IMR-90 (cell line): Measurements from ENCODE around the gene NALCN. TPM values are rescaled to one million over a fixed set of nuclear protein-coding genes. Genes with fewer than 3 reads are reported as not detected.

Experiments
- ATAC-seq: fragments of 200-7000 bp; cut with Tn5 transposase; 2 replicates; pipeline ENCODE4 v1.9.1; 2020; ENCODE audit warnings: low read depth, mild to moderate bottlenecking, moderate library complexity
- BruUV-seq: library from RNA; stranded (reverse); fragments of 400-500 nt; replicated peaks from 2 replicates; lab custom pipeline; 2021; lab: Mats Ljungman, UMichigan
- CTCF ChIA-PET: fragments of 300-600 bp; formaldehyde crosslinking; extraction: SDS; loops from one replicate; lab custom pipeline; 2021; ENCODE audit warnings: antibody characterized with exemption; lab: Yijun Ruan, JAX
- POLR2A ChIA-PET: fragments of 300-600 bp; sonication (Branson Sonifier 250); formaldehyde crosslinking; loops from one replicate; lab custom pipeline; 2022; ENCODE audit warnings: antibody characterized with exemption; ENCODE audit not compliant: unreplicated experiment; lab: Charles Lee
- DNase-seq: peaks from one replicate; pipeline ENCODE4 v3.0.0; 2013
- H2AFZ ChIP-seq: replicated peaks from 2 replicates; pipeline ENCODE3; 2013; ENCODE audit warnings: low read length, mild to moderate bottlenecking; ENCODE audit not compliant: poor library complexity
- H2AK5ac ChIP-seq: 2 replicates; pipeline ENCODE4 v1.6.1; 2013; ENCODE audit warnings: low read depth, low read length, inconsistent platforms
- H2AK9ac ChIP-seq: replicated peaks from 2 replicates; pipeline ENCODE3; 2013; ENCODE audit warnings: mild to moderate bottlenecking, low read depth, low read length, moderate library complexity; ENCODE audit not compliant: poor library complexity
- H2BK120ac ChIP-seq: 2 replicates; pipeline ENCODE4 v1.6.1; 2013; ENCODE audit warnings: low read depth, low read length, inconsistent platforms
- H2BK15ac ChIP-seq: 3 replicates; pipeline ENCODE4 v1.6.1; 2013; ENCODE audit warnings: low read depth, low read length, inconsistent platforms
- H2BK20ac ChIP-seq: 2 replicates; pipeline ENCODE4 v1.6.1; 2013; ENCODE audit warnings: low read depth, mild to moderate bottlenecking, inconsistent platforms, low read length, moderate library complexity
- H2BK5ac ChIP-seq: 2 replicates; pipeline ENCODE4 v1.6.1; 2013; ENCODE audit warnings: mild to moderate bottlenecking, low read depth, low read length, inconsistent platforms; ENCODE audit not compliant: poor library complexity, severe bottlenecking
- H3K14ac ChIP-seq: replicated peaks from 2 replicates; pipeline ENCODE4 v1.6.1; 2013; ENCODE audit warnings: low read depth, low read length, inconsistent platforms
- H3K18ac ChIP-seq: 2 replicates; pipeline ENCODE4 v1.6.1; 2013; ENCODE audit warnings: low read depth, low read length, control low read depth
- H3K23ac ChIP-seq: 2 replicates; pipeline ENCODE4 v1.6.1; 2013; ENCODE audit warnings: low read depth, low read length, inconsistent platforms
- H3K27ac ChIP-seq: 2 replicates; pipeline ENCODE4 v1.5.1; 2013; ENCODE audit warnings: mild to moderate bottlenecking, control low read depth, low read length; ENCODE audit not compliant: insufficient read depth
- H3K27me3 ChIP-seq: 2 replicates; pipeline ENCODE4 v1.6.1; 2013; ENCODE audit warnings: low read length; ENCODE audit not compliant: control insufficient read depth, insufficient read depth
- H3K36me3 ChIP-seq: 2 replicates; pipeline ENCODE4 v1.6.1; 2013; ENCODE audit warnings: low read length, mixed read lengths; ENCODE audit not compliant: control insufficient read depth, insufficient read depth
- H3K4ac ChIP-seq: 2 replicates; pipeline ENCODE4 v1.6.1; 2013; ENCODE audit warnings: low read depth, low read length, inconsistent platforms
- H3K4me1 ChIP-seq: 2 replicates; pipeline ENCODE4 v1.6.1; 2013; ENCODE audit warnings: low read length, mixed read lengths; ENCODE audit not compliant: control insufficient read depth, insufficient read depth
- H3K4me2 ChIP-seq: 2 replicates; pipeline ENCODE4 v1.6.1; 2013; ENCODE audit warnings: low read depth, mild to moderate bottlenecking, control low read depth, low read length, moderate library complexity
- H3K4me3 ChIP-seq: 2 replicates; pipeline ENCODE4 v1.5.1; 2013; ENCODE audit warnings: low read depth, mild to moderate bottlenecking, control low read depth, low read length, moderate library complexity; ENCODE audit not compliant: insufficient read depth
- H3K56ac ChIP-seq: 2 replicates; pipeline ENCODE4 v1.6.1; 2013; ENCODE audit warnings: low read length, inconsistent platforms; ENCODE audit not compliant: insufficient read depth; ENCODE audit errors: extremely low read depth
- H3K79me1 ChIP-seq, 2 experiments: 2 replicates each; pipeline ENCODE4 v1.6.1; 2013; ENCODE audit warnings: low read length in 2 of 2, inconsistent platforms in 1 of 2, low read depth in 1 of 2
- H3K9ac ChIP-seq: 2 replicates; pipeline ENCODE4 v1.6.1; 2013; ENCODE audit warnings: low read depth, low read length, control low read depth
- H3K9me1 ChIP-seq: 2 replicates; pipeline ENCODE4 v1.6.1; 2013; ENCODE audit warnings: low read length, inconsistent platforms; ENCODE audit not compliant: insufficient read depth
- H3K9me3 ChIP-seq: 2 replicates; pipeline ENCODE4 v1.6.1; 2013; ENCODE audit warnings: low read length; ENCODE audit not compliant: control insufficient read depth, insufficient read depth
- H4K20me1 ChIP-seq: 2 replicates; pipeline ENCODE4 v1.6.1; 2013; ENCODE audit warnings: low read length, inconsistent platforms; ENCODE audit not compliant: insufficient read depth
- H4K5ac ChIP-seq: 2 replicates; pipeline ENCODE4 v1.6.1; 2013; ENCODE audit warnings: mild to moderate bottlenecking, low read depth, low read length, control low read depth
- H4K8ac ChIP-seq, 2 experiments: 2 replicates each; pipeline ENCODE4 v1.6.1; 2013; ENCODE audit warnings: low read depth in 2 of 2, low read length in 2 of 2, control low read depth in 1 of 2, inconsistent platforms in 1 of 2
- H4K91ac ChIP-seq: 2 replicates; pipeline ENCODE4 v1.6.1; 2013; ENCODE audit warnings: low read depth, low read length, inconsistent platforms; ENCODE audit not compliant: insufficient read depth
- MAZ ChIP-seq: IDR thresholded peaks from 2 replicates; pipeline ENCODE4 v1.6.1; 2012; ENCODE audit warnings: low read depth, mild to moderate bottlenecking, low read length, improper control_type of control experiment, moderate library complexity, borderline replicate concordance
- POLR2A ChIP-seq: IDR thresholded peaks from 2 replicates; pipeline ENCODE4 v1.6.1; 2012; ENCODE audit warnings: mild to moderate bottlenecking, low read depth, low read length
- WGBS, 2 experiments: methylation state at CpG; one replicate each; pipeline versions ENCODE4 v1.1.5 to v1.1.7; 2013; ENCODE audit warnings: missing lambda C conversion rate in 2 of 2; ENCODE audit not compliant: insufficient read length in 1 of 2; ENCODE audit errors: extremely low coverage in 2 of 2; 5-methylcytosine and 5-hydroxymethylcytosine counted together
- dilution Hi-C: fragments of 300-500 bp; cut with HindIII; formaldehyde crosslinking; loops from one replicate; pipeline ENCODE4 v1.14.3; 2018; ENCODE audit warnings: low sequenced_read_pairs; ENCODE audit not compliant: unreplicated experiment
- in situ Hi-C: fragments of 300-500 bp; cut with MboI; formaldehyde crosslinking; loops from 3 replicates; pipeline ENCODE4 v1.14.3; 2019; ENCODE audit warnings: low sequenced_read_pairs, inconsistent platforms, mixed read lengths
- intact Hi-C: fragments of 100-400 bp; cut with micrococcal nuclease; formaldehyde crosslinking; loops from 2 replicates; pipeline ENCODE4 v1.10.0; 2022
- polyA plus RNA-seq, 3 experiments: library from polyadenylated mRNA; depleted of rRNA; stranded (reverse); fragments of >200 nt; gene quantifications; 2 replicates each; pipeline ENCODE4 v1.2.3, GENCODE V29; 2012; ENCODE audit warnings: low replicate concordance in 1 of 3
- total RNA-seq: library from RNA; depleted of rRNA; stranded (reverse); fragments of >200 nt; gene quantifications from 2 replicates; pipeline ENCODE4 v1.2.3, GENCODE V29; 2012

NALCN gene
- total and polyA plus RNA-seq, 2 of the 4 experiments (the other 2 are of a cell fraction): 2.9 to 4.8 TPM

DNA sequence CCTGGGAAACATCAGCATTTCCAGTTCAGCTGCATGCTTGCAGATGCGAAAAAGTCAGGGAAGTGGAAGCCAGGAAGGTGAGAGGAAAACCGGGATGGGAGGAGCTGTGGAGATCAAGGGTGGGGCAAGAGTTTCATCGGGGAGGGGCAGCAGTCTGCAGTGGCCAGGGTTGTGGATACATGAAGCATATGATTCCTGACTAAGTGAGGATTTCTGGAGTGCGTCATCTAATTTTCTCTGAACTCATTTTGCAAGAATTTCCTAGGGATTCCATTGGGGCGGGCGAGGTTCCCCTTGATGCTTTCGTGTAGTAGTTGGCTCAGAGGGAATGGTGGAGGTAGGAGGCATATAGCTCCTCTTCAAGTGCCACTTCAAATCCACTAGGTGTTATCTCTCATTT lies 397.6 kb downstream of the NALCN start:
- peak overlapping the region; percentile 71 for H2AFZ ChIP-seq
- H2AK9ac ChIP-seq: peak overlapping the region; percentile 86
- no peak overlapping the region for H3K14ac ChIP-seq

More for the DNA sequence above, 397.6 kb downstream of the NALCN start:
- ChIA-PET CTCF (no interaction called here), POLR2A (interaction anchor here (0.6 kb wide), 1 partner anchor 692 kb away, joined by 6 read pairs; no protein-coding TSS in a partner anchor)
- Histone ChIP-seq H3K9me1 (no peaks in the 10 kb centered on the region; the same call in 1 of the 2 replicates), H2BK15ac (no peak overlapping the region), H4K20me1 (no peaks in the 10 kb centered on the region), H4K91ac (no peak overlapping the region; the same call in 1 of the 2 replicates), H2BK20ac (0 out of 2 replicates have a peak overlapping the region, but pooled peaks have one; percentile 57), H3K27me3 (no peaks in the 10 kb centered on the region), H3K4me1 (peaks cover 2% of the 10 kb centered on the region), H3K4me2 (no peak overlapping the region), H3K23ac (no peak overlapping the region), H3K4me3 (no peak overlapping the region), H4K8ac (no peak overlapping the region), H3K18ac (peak overlapping the region; percentile 69; the same call in 1 of the 2 replicates), H3K9me3 (no peaks in the 10 kb centered on the region), H3K56ac (no peak overlapping the region), H3K79me1 (no peaks in the 10 kb centered on the region), H4K5ac (no peak overlapping the region), H3K9ac (no peak overlapping the region), H2AK5ac (no peak overlapping the region), H3K36me3 (no peaks in the 10 kb centered on the region), H2BK5ac (no peak overlapping the region), H3K4ac (peak overlapping the region; percentile 46; the same call in 1 of the 2 replicates), H2BK120ac (no peak overlapping the region), H3K27ac (no peak overlapping the region)
- intact Hi-C loops: no loop called here
- ATAC-seq (peak; percentile 90), DNase-seq (peak; percentile 71)
- dilution Hi-C loops: no loop called here
- in situ Hi-C loops: no loop called here
- TF ChIP-seq POLR2A (no peak), MAZ (peak; percentile 57; the same call in 1 of the 2 replicates)
- no TSS peak for BruUV-seq
- WGBS, 2 experiments: 28% methylated on average over 2 of the region's 7 CpGs; no CpG with 5 or more reads in 1 of the 2 experiments
